GM23338 (cell line): ENCODE data around the gene HDAC10. TPM values are rescaled to one million over a fixed set of nuclear protein-coding genes. Genes with fewer than 3 reads are reported as not detected.

Experiments
- ATAC-seq: fragments of 200-7000 bp; cut with Tn5 transposase; 3 replicates; pipeline ENCODE4 v1.9.1; 2020
- DNase-seq: peaks from one replicate; pipeline ENCODE4 v3.0.0-alpha.2; 2015; ENCODE audit warnings: low spot score
- H2AFZ ChIP-seq: fragments of 200-600 bp; sonication (generic); 2 replicates; pipeline ENCODE4 v1.8.0; 2016; ENCODE audit warnings: antibody characterized with exemption, mild to moderate bottlenecking, moderate library complexity
- H3F3A ChIP-seq: fragments of 200-600 bp; sonication (generic); replicated peaks from 2 replicates; pipeline ENCODE4 v1.8.0; 2017; ENCODE audit warnings: antibody characterized with exemption, mixed run types, low read depth
- H3K27ac ChIP-seq: fragments of 200-600 bp; sonication (generic); 2 replicates; pipeline ENCODE4 v1.6.1; 2016; ENCODE audit warnings: low read depth
- H3K27me3 ChIP-seq: fragments of 200-600 bp; sonication (generic); 2 replicates; pipeline ENCODE4 v1.8.0; 2016; ENCODE audit warnings: mild to moderate bottlenecking, mixed run types, moderate library complexity; ENCODE audit not compliant: insufficient read depth
- H3K36me3 ChIP-seq: fragments of 200-600 bp; sonication (generic); 2 replicates; pipeline ENCODE4 v1.8.0; 2016; ENCODE audit warnings: mild to moderate bottlenecking; ENCODE audit not compliant: insufficient read depth
- H3K4me1 ChIP-seq: fragments of 200-600 bp; sonication (generic); 2 replicates; pipeline ENCODE4 v1.8.0; 2016; ENCODE audit warnings: mild to moderate bottlenecking, moderate library complexity; ENCODE audit not compliant: insufficient read depth
- H3K4me2 ChIP-seq: fragments of 200-600 bp; sonication (generic); 2 replicates; pipeline ENCODE4 v1.7.1; 2017; ENCODE audit warnings: mixed run types
- H3K4me3 ChIP-seq: fragments of 200-600 bp; sonication (generic); 2 replicates; pipeline ENCODE4 v1.6.1; 2016; ENCODE audit warnings: mixed run types
- H3K79me2 ChIP-seq: fragments of 200-600 bp; sonication (generic); replicated peaks from 2 replicates; pipeline ENCODE4 v1.8.0; 2017; ENCODE audit warnings: mild to moderate bottlenecking; ENCODE audit not compliant: insufficient read depth
- H3K9me2 ChIP-seq: fragments of 200-600 bp; sonication (generic); 2 replicates; pipeline ENCODE4 v1.8.0; 2017; ENCODE audit not compliant: insufficient read depth
- H4K20me1 ChIP-seq: fragments of 200-600 bp; sonication (generic); replicated peaks from 2 replicates; pipeline ENCODE4 v1.8.0; 2017; ENCODE audit warnings: mild to moderate bottlenecking; ENCODE audit not compliant: insufficient read depth
- H3K27ac Mint-ChIP-seq: 2 replicates; pipeline ENCODE4 v1.8.0; 2020; ENCODE audit warnings: inconsistent platforms, mild to moderate bottlenecking, moderate library complexity, mixed read lengths
- H3K27me3 Mint-ChIP-seq: 3 replicates; pipeline ENCODE4 v1.8.0; 2022; ENCODE audit warnings: low read depth, mild to moderate bottlenecking, moderate library complexity, mixed read lengths, inconsistent platforms; ENCODE audit not compliant: insufficient read depth, poor library complexity
- H3K36me3 Mint-ChIP-seq: 3 replicates; pipeline ENCODE4 v1.8.0; 2021; ENCODE audit warnings: low read depth, mild to moderate bottlenecking, inconsistent platforms, moderate library complexity, mixed read lengths
- H3K4me1 Mint-ChIP-seq: 3 replicates; pipeline ENCODE4 v1.8.0; 2020; ENCODE audit warnings: mild to moderate bottlenecking, inconsistent platforms, mixed read lengths
- H3K4me3 Mint-ChIP-seq: 3 replicates; pipeline ENCODE4 v1.8.0; 2021; ENCODE audit warnings: moderate library complexity, mild to moderate bottlenecking, inconsistent platforms, mixed read lengths
- H3K9me3 Mint-ChIP-seq: 3 replicates; pipeline ENCODE4 v1.8.0; 2020; ENCODE audit warnings: moderate library complexity, mild to moderate bottlenecking, inconsistent platforms, mixed read lengths
- CREB1 ChIP-seq: fragments of 250-450 bp; sonication (Bioruptor Pico); IDR thresholded peaks from 2 replicates; pipeline ENCODE4 v1.5.0; 2020; ENCODE audit warnings: low read depth, mild to moderate bottlenecking, moderate library complexity
- EZH2 ChIP-seq: fragments of 200-600 bp; sonication (generic); IDR thresholded peaks from one replicate; pipeline ENCODE4 v1.8.0; 2017; ENCODE audit warnings: antibody characterized with exemption, mild to moderate bottlenecking, low read depth; ENCODE audit not compliant: unreplicated experiment
- EZH2phosphoT487 ChIP-seq: fragments of 200-600 bp; sonication (generic); IDR thresholded peaks from one replicate; pipeline ENCODE4 v1.8.1; 2018; ENCODE audit warnings: antibody characterized with exemption; ENCODE audit not compliant: unreplicated experiment
- JUNB ChIP-seq: IDR thresholded peaks from one replicate; pipeline ENCODE4 v1.6.1; 2016; ENCODE audit warnings: antibody characterized with exemption; ENCODE audit not compliant: unreplicated experiment
- NANOG ChIP-seq: IDR thresholded peaks from 2 replicates; pipeline ENCODE4 v1.6.1; 2016; ENCODE audit warnings: antibody characterized with exemption, borderline replicate concordance
- POLR2AphosphoS5 ChIP-seq: IDR thresholded peaks from 2 replicates; pipeline ENCODE4 v1.6.1; 2016; ENCODE audit warnings: antibody characterized with exemption, low read depth
- STAT1 ChIP-seq: IDR thresholded peaks from one replicate; pipeline ENCODE4 v1.6.1; 2016; ENCODE audit warnings: antibody characterized with exemption; ENCODE audit not compliant: unreplicated experiment
- ZNF114 ChIP-seq: fragments of 250-450 bp; sonication (Bioruptor Pico); IDR thresholded peaks from 2 replicates; pipeline ENCODE4 v1.5.0; 2020; ENCODE audit warnings: mild to moderate bottlenecking, moderate library complexity
- ZNF331 ChIP-seq: fragments of 250-450 bp; sonication (Bioruptor Pico); IDR thresholded peaks from 2 replicates; pipeline ENCODE4 v1.5.0; 2020; ENCODE audit warnings: low read depth, mild to moderate bottlenecking, moderate library complexity
- polyA plus RNA-seq: library from polyadenylated mRNA; unstranded; fragments of >200 nt; fragmentation: Nextera tagmentation; extraction: Ambion mirVana; gene quantifications from 2 replicates; pipeline ENCODE4 v1.2.1, GENCODE V29; 2016
- total RNA-seq: library from RNA; depleted of rRNA; stranded (reverse); fragments of >200 nt; shearing (Covaris generic); gene quantifications from 2 replicates; pipeline ENCODE4 v1.2.3, GENCODE V29; 2014
- TF ChIP-seq, protein P1 (sequence below): fragments of 250-450 bp; sonication (Bioruptor Pico); IDR thresholded peaks from 2 replicates; pipeline ENCODE4 v1.5.0; 2020; ENCODE audit warnings: mild to moderate bottlenecking, moderate library complexity
- TF ChIP-seq, protein P2 (sequence below): IDR thresholded peaks from 2 replicates; pipeline ENCODE4 v1.6.1; 2016; ENCODE audit warnings: antibody characterized with exemption
- TF ChIP-seq, protein P3 (sequence below), 2 experiments: fragments of 200-600 bp in 1 of 2; sonication (generic) in 1 of 2; conservative IDR thresholded peaks; 2 replicates each; pipeline versions ENCODE4 v1.5.1 to v1.6.1; 2016 to 2017; ENCODE audit warnings: antibody characterized with exemption in 2 of 2, low read depth in 2 of 2, mild to moderate bottlenecking in 2 of 2, moderate library complexity in 1 of 2

HDAC10 gene
- total and polyA plus RNA-seq, 2 experiments from 2014 or later, result 4.1 to 41.9 TPM

DNA sequence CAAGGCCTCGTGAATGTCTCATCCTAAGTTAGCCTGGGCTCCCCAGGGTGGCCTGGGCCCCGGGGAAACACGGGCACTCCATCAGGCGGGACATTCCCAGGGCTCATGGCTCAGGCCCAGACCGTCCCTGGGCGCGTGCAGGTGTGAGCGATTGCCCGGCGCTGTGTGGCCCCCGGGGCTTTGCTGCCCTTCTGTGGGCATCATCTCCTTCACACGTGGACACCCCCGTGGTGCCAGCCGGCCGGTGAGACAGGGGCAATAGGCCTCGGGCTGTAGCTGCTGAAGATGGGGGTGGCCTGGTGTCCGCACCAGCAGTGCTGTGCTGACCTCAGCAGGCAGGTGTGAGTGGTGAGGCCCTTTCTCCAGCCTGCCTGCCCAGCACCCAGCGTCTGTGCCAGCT is 54.8 kb downstream of the HDAC10 start:
- H2AFZ ChIP-seq, result no peak overlapping the region
- no peaks in the 10 kb centered on the region for H3K27me3 ChIP-seq
- H3K27ac ChIP-seq, result no peak overlapping the region
- peaks cover 7% of the 10 kb centered on the region; the same call in 2 of the 3 replicates for H3K4me1 Mint-ChIP-seq
- no peaks in the 10 kb centered on the region for H3K4me1 ChIP-seq
- DNase-seq, result no peak
- no peak for ATAC-seq
- peaks cover 3% of the 10 kb centered on the region; the same call in 1 of the 3 replicates for H3K36me3 Mint-ChIP-seq
- H4K20me1 ChIP-seq, result peaks cover 15% of the 10 kb centered on the region
- no peak overlapping the region for H3K4me3 Mint-ChIP-seq
- no peak overlapping the region for H3K4me3 ChIP-seq
- no peak overlapping the region for H3K27ac Mint-ChIP-seq
- H3F3A ChIP-seq, result peaks cover 11% of the 10 kb centered on the region
- no peaks in the 10 kb centered on the region for H3K9me3 Mint-ChIP-seq
- no peak overlapping the region for H3K4me2 ChIP-seq
- no peaks in the 10 kb centered on the region for H3K9me2 ChIP-seq
- no peak for TF ChIP-seq ZNF331 (CRISPR knock-in tag)
- no peak for TF ChIP-seq STAT1
- no peak for TF ChIP-seq NANOG
- TF ChIP-seq, protein P1, sequence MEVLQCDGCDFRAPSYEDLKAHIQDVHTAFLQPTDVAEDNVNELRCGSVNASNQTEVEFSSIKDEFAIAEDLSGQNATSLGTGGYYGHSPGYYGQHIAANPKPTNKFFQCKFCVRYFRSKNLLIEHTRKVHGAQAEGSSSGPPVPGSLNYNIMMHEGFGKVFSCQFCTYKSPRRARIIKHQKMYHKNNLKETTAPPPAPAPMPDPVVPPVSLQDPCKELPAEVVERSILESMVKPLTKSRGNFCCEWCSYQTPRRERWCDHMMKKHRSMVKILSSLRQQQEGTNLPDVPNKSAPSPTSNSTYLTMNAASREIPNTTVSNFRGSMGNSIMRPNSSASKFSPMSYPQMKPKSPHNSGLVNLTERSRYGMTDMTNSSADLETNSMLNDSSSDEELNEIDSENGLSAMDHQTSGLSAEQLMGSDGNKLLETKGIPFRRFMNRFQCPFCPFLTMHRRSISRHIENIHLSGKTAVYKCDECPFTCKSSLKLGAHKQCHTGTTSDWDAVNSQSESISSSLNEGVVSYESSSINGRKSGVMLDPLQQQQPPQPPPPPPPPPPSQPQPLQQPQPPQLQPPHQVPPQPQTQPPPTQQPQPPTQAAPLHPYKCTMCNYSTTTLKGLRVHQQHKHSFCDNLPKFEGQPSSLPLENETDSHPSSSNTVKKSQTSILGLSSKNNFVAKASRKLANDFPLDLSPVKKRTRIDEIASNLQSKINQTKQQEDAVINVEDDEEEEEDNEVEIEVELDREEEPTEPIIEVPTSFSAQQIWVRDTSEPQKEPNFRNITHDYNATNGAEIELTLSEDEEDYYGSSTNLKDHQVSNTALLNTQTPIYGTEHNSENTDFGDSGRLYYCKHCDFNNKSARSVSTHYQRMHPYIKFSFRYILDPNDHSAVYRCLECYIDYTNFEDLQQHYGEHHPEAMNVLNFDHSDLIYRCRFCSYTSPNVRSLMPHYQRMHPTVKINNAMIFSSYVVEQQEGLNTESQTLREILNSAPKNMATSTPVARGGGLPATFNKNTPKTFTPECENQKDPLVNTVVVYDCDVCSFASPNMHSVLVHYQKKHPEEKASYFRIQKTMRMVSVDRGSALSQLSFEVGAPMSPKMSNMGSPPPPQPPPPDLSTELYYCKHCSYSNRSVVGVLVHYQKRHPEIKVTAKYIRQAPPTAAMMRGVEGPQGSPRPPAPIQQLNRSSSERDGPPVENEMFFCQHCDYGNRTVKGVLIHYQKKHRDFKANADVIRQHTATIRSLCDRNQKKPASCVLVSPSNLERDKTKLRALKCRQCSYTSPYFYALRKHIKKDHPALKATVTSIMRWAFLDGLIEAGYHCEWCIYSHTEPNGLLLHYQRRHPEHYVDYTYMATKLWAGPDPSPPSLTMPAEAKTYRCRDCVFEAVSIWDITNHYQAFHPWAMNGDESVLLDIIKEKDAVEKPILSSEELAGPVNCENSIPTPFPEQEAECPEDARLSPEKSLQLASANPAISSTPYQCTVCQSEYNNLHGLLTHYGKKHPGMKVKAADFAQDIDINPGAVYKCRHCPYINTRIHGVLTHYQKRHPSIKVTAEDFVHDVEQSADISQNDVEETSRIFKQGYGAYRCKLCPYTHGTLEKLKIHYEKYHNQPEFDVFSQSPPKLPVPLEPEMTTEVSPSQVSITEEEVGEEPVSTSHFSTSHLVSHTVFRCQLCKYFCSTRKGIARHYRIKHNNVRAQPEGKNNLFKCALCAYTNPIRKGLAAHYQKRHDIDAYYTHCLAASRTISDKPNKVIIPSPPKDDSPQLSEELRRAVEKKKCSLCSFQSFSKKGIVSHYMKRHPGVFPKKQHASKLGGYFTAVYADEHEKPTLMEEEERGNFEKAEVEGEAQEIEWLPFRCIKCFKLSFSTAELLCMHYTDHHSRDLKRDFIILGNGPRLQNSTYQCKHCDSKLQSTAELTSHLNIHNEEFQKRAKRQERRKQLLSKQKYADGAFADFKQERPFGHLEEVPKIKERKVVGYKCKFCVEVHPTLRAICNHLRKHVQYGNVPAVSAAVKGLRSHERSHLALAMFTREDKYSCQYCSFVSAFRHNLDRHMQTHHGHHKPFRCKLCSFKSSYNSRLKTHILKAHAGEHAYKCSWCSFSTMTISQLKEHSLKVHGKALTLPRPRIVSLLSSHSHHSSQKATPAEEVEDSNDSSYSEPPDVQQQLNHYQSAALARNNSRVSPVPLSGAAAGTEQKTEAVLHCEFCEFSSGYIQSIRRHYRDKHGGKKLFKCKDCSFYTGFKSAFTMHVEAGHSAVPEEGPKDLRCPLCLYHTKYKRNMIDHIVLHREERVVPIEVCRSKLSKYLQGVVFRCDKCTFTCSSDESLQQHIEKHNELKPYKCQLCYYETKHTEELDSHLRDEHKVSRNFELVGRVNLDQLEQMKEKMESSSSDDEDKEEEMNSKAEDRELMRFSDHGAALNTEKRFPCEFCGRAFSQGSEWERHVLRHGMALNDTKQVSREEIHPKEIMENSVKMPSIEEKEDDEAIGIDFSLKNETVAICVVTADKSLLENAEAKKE (CRISPR knock-in tag), result no peak
- TF ChIP-seq JUNB, result no peak
- TF ChIP-seq EZH2, result no peak
- no peak for TF ChIP-seq EZH2phosphoT487
- no peak for TF ChIP-seq ZNF114
- TF ChIP-seq, protein P2, sequence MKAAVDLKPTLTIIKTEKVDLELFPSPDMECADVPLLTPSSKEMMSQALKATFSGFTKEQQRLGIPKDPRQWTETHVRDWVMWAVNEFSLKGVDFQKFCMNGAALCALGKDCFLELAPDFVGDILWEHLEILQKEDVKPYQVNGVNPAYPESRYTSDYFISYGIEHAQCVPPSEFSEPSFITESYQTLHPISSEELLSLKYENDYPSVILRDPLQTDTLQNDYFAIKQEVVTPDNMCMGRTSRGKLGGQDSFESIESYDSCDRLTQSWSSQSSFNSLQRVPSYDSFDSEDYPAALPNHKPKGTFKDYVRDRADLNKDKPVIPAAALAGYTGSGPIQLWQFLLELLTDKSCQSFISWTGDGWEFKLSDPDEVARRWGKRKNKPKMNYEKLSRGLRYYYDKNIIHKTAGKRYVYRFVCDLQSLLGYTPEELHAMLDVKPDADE, result no peak
- TF ChIP-seq, protein P3, sequence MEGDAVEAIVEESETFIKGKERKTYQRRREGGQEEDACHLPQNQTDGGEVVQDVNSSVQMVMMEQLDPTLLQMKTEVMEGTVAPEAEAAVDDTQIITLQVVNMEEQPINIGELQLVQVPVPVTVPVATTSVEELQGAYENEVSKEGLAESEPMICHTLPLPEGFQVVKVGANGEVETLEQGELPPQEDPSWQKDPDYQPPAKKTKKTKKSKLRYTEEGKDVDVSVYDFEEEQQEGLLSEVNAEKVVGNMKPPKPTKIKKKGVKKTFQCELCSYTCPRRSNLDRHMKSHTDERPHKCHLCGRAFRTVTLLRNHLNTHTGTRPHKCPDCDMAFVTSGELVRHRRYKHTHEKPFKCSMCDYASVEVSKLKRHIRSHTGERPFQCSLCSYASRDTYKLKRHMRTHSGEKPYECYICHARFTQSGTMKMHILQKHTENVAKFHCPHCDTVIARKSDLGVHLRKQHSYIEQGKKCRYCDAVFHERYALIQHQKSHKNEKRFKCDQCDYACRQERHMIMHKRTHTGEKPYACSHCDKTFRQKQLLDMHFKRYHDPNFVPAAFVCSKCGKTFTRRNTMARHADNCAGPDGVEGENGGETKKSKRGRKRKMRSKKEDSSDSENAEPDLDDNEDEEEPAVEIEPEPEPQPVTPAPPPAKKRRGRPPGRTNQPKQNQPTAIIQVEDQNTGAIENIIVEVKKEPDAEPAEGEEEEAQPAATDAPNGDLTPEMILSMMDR (conservative IDR thresholded peaks at IDR 0.05; ENCODE audit: low read depth in 2 of 2), result no peak
- no peak for TF ChIP-seq CREB1
- no peak for TF ChIP-seq POLR2AphosphoS5
- peaks cover 8% of the 10 kb centered on the region for H3K27me3 Mint-ChIP-seq
- no peaks in the 10 kb centered on the region for H3K36me3 ChIP-seq
- H3K79me2 ChIP-seq, result peaks cover 13% of the 10 kb centered on the region
